HG03175 (cell line): ENCODE measurements around the gene LPP.

ENCODE experiments used
- ATAC-seq: cut with Tn5 transposase; IDR thresholded peaks from one replicate; pipeline ENCODE4 v1.9.1; 2021; ENCODE audit warnings: mild to moderate bottlenecking, moderate library complexity; ENCODE audit not compliant: unreplicated experiment

Gene LPP

GRCh38 chr3:188503647-188504046 lies 349.7 kb downstream of the LPP start:
- ATAC-seq: no peak

DNA sequence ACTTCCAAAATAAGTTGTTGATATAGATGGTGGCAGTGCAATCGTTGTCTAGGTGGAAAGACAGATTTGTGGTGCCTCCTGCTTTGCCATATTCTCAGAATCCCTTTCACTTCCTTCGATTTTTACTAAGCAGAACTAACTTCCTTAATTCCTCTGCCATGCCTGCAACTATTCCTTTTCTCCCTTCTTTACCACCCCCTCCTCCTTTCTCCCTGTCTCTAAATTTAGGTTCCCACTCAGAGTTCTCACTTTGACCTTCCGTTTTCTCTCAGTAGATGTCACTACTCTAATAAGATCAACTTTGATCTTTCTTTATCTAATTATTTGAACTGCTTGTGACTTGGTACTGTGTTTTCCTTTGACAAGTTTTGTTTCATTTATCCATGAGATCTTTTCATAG lies 351.2 kb downstream of the LPP start:
- ATAC-seq: no peak

- ATAC-seq: no peak
These were observed 352.0 kb downstream of the LPP start for GRCh38 chr3:188505911-188506310.

GRCh38 chr3:188506446-188506845 lies 352.5 kb downstream of the LPP start:
- ATAC-seq: no peak

GRCh38 chr3:188507244-188507720 lies 353.3 kb downstream of the LPP start:
- ATAC-seq: no peak

DNA sequence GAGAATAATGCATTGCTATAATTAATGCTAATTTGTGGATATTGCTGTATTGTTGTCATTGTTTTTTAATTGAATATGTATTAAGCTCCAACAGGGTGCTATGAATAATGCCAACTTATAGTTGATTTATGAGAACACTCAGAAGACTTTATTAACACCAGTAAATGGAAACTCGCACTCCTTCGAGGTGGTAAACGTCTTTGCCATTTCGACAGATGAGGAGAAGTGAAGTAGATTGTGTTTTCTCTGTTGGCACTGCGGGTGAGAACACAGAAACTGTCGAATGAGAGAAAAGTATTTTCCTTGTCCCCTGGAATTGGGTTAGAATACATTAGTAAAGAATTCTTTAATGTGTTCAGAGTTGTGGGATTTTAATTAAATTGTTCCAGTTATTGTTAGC lies 354.5 kb downstream of the LPP start:
- ATAC-seq: no peak

GRCh38 chr3:188509316-188509715 lies 355.4 kb downstream of the LPP start:
- ATAC-seq: no peak

DNA sequence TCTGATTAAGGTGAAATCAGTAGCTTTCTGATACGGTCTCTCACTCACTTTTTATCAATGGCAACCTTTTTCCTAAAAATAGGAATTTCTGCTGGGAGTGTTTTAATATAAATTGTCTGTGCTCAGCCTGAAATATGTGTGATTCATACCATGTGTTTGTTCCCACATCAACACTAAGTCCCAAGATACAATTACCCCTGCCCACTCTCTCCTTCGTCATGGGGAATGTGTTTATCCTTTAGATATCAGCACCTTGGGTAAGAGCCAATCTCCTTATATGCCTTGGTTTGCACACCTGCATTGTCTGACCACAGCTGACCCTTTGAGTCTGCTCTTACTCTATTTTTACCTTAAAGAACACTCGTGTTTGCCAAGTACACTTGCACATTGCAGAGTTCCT lies 356.4 kb downstream of the LPP start:
- ATAC-seq: no peak

GRCh38 chr3:188513662-188514328 lies 359.8 kb downstream of the LPP start:
- no peak for ATAC-seq

DNA sequence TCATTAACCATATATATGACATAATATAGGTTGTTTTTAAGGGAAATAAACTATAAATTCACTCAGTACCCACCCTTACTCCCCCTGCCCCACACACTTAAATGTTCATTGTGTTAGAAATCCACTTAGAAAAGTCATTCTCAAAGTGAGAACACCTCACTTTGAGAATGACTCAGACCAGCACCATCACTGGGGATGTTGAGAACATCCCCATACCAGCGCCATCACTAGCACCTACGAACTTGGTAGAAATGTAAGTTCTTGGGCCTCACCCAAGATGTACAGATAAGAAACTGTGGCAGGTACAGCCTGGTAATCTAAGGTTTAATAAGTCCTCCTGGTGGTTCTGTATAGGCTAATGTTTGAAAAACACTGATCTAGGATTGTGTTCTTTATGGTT lies 362.6 kb downstream of the LPP start:
- no peak for ATAC-seq

GRCh38 chr3:188518416-188518815 lies 364.5 kb downstream of the LPP start:
- ATAC-seq: no peak

- ATAC-seq: no peak
These were observed 365.0 kb downstream of the LPP start for GRCh38 chr3:188518835-188519452.

GRCh38 chr3:188520466-188520865 lies 366.5 kb downstream of the LPP start:
- no peak for ATAC-seq

DNA sequence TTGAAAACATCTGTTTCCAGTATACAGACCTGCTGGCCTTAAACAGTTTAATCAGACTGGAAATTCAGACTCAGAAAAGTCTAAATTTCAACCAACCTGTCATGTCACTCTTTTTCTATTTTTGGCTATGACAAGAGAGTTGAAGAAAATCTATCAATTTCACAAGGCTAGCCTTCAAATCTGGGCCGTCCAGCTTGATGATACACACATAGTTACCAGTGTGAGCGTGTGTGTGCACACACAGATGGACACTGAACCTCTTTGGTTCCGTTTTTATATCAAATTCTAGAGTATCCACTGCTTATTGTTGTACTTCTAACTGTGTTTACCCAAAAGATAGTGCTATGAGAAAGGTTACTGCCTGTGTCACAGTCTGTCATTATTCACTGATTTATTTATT lies 368.2 kb downstream of the LPP start:
- no peak for ATAC-seq

DNA sequence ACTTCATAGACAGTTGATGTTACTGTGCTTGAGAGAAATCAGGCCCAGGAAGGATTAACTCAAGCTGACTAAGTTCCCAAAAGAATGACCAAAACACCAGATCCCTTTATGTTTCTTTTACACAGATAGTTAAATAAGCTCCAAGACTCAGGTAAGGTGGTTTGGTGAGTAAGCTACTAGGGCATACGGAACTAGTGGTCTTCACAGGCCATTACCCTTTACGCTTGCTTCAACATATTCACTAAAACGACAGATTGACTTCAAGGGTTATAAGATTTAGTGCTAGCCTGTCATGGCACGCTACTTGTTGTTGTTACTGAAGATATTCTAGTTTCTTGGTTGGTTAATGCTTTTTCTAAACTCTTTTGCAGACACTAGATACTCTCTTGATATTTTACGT lies 369.3 kb downstream of the LPP start:
- no peak for ATAC-seq

GRCh38 chr3:188524052-188524451 lies 370.1 kb downstream of the LPP start:
- no peak for ATAC-seq

DNA sequence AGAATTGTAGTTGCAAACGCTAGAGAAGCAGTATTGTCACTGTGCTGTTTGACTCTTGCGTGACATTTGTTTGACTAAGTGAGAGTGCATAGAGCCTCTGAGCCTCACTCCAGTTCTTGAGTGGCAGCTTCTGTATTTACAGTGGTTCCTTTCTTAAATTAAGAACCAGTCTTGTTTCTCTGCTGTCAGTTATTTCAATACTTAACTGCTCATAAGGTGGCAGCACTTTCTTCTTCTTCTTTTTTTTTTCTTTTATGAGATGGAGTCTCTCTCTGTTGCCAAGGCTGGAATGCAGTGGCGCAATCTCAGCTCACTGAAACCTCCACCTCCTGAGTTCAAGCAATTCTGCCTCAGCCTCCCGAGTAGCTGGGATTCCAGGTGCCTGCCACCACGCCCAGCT lies 372.1 kb downstream of the LPP start:
- ATAC-seq: no peak

- no peak for ATAC-seq
These were observed 373.4 kb downstream of the LPP start for GRCh38 chr3:188527389-188527788.

DNA sequence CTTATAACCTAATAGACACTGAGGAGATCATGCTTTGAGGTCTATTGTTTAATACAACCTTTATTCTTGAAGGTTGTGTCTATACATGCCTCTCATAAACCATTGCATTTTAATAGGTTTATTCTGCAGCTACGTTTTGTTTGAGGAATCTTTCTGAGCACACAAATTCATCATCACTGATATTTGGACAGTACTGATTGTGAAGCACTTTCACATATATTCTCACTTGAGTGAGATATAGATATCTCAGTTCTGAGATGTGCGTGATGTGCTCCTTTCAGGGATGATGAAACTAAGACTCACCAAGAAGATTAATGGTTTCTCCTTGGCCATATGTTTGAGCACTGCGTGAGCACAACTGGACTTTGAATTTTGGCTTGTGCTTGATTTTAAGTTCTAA lies 374.4 kb downstream of the LPP start:
- ATAC-seq: no peak

GRCh38 chr3:188529228-188529627 lies 375.3 kb downstream of the LPP start:
- no peak for ATAC-seq

- no peak for ATAC-seq
These were observed 376.3 kb downstream of the LPP start for GRCh38 chr3:188530226-188530625.

DNA sequence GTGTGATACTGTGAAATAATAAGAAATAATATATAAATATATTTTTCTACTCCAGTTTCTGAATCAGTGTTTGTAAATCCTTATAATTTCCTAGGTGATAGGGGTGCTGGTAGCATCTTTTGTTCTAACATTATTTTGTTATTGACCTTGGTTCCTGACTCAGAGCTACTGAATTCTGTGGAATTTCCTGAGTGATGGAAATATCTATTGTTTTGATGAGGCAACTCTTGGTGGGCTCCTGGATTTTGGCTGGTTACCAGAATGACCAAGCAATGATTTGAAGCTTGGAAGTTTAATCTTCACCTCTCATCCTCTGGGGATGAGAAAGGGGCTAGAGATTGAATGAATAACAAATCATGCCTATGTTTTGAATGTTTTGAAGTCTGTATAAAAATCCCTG lies 377.3 kb downstream of the LPP start:
- no peak for ATAC-seq

GRCh38 chr3:188533172-188533571 lies 379.2 kb downstream of the LPP start:
- no peak for ATAC-seq
